CD4-positive, CD25-positive, alpha-beta regulatory T cell (primary cell): ENCODE data around the gene OTOP3. TPM values are rescaled to one million over a fixed set of nuclear protein-coding genes. Genes with fewer than 3 reads are reported as not detected.

Experiments used
- polyA plus RNA-seq, 4 donors: library from polyadenylated mRNA; unstranded; fragments of 300-500 nt; fragmentation: Illumina TruSeq; gene quantifications; one replicate each; pipeline ENCODE4 v1.2.3, GENCODE V29; 2021
- total RNA-seq: library from RNA; stranded (reverse); gene quantifications from one replicate; pipeline ENCODE4 v1.2.3, GENCODE V29; 2022

OTOP3 gene
- total and polyA plus RNA-seq, 5 donors from 2014 or later, result not detected

Other genes with a start within 250 kb of the OTOP3 start
- 0.52 TPM for gene CD300LF, start 223.0 kb upstream of the OTOP3 start, total RNA-seq
- under 1 TPM in 2 of 4 donors, not detected in 2; 0.19 to 0.21 TPM for gene CD300LF, start 223.0 kb upstream of the OTOP3 start, polyA plus RNA-seq
- 85.5 TPM for gene RAB37, start 198.6 kb upstream of the OTOP3 start, total RNA-seq
- 100 to 1,000 TPM in 2 of 4 donors, 10 to 100 TPM in 2; 75.6 to 159 (median 104) TPM for gene RAB37, start 198.6 kb upstream of the OTOP3 start, polyA plus RNA-seq
- gene NHERF1, start 187.3 kb upstream of the OTOP3 start, total RNA-seq, result 177 TPM
- gene NHERF1, start 187.3 kb upstream of the OTOP3 start, polyA plus RNA-seq, result 100 to 1,000 TPM; 373 to 453 (median 405) TPM
- gene NAT9, start 159.6 kb upstream of the OTOP3 start, total RNA-seq, result 35.4 TPM
- 10 to 100 TPM; 16.2 to 22.0 (median 17.7) TPM for gene NAT9, start 159.6 kb upstream of the OTOP3 start, polyA plus RNA-seq
- not detected for gene GRIN2C, start 76.0 kb upstream of the OTOP3 start, total RNA-seq
- gene GRIN2C, start 76.0 kb upstream of the OTOP3 start, polyA plus RNA-seq, result not detected
- gene FDXR, start 62.9 kb upstream of the OTOP3 start, total RNA-seq, result 7.8 TPM
- 10 to 100 TPM in 2 of 4 donors, 1 to 10 TPM in 2; 5.4 to 15.7 (median 10.5) TPM for gene FDXR, start 62.9 kb upstream of the OTOP3 start, polyA plus RNA-seq
- not detected for gene FADS6, start 42.3 kb upstream of the OTOP3 start, total RNA-seq
- gene FADS6, start 42.3 kb upstream of the OTOP3 start, polyA plus RNA-seq, result not detected
- gene USH1G, start 12.6 kb upstream of the OTOP3 start, total RNA-seq, result not detected
- gene USH1G, start 12.6 kb upstream of the OTOP3 start, polyA plus RNA-seq, result not detected
- gene OTOP2, start 11.6 kb upstream of the OTOP3 start, total RNA-seq, result not detected
- not detected for gene OTOP2, start 11.6 kb upstream of the OTOP3 start, polyA plus RNA-seq
- gene HID1, start 36.9 kb downstream of the OTOP3 start, total RNA-seq, result 5.6 TPM
- gene HID1, start 36.9 kb downstream of the OTOP3 start, polyA plus RNA-seq, result 1 to 10 TPM; 1.4 to 2.7 (median 2.4) TPM
- not detected for gene CDR2L, start 51.7 kb downstream of the OTOP3 start, total RNA-seq
- gene CDR2L, start 51.7 kb downstream of the OTOP3 start, polyA plus RNA-seq, result under 1 TPM in 2 of 4 donors, not detected in 2; 0.05 to 0.09 TPM
- 25.7 TPM for gene MRPL58, start 76.8 kb downstream of the OTOP3 start, total RNA-seq
- 10 to 100 TPM; 64.0 to 95.8 (median 74.6) TPM for gene MRPL58, start 76.8 kb downstream of the OTOP3 start, polyA plus RNA-seq
- gene ATP5PD, start 111.1 kb downstream of the OTOP3 start, total RNA-seq, result 139 TPM
- gene ATP5PD, start 111.1 kb downstream of the OTOP3 start, polyA plus RNA-seq, result 100 to 1,000 TPM; 410 to 536 (median 467) TPM
- 23.4 TPM for gene KCTD2, start 111.3 kb downstream of the OTOP3 start, total RNA-seq
- 1 to 10 TPM; 5.8 to 10.0 (median 8.1) TPM for gene KCTD2, start 111.3 kb downstream of the OTOP3 start, polyA plus RNA-seq
- 9.3 TPM for gene SLC16A5, start 152.1 kb downstream of the OTOP3 start, total RNA-seq
- 1 to 10 TPM; 1.3 to 2.6 (median 2.0) TPM for gene SLC16A5, start 152.1 kb downstream of the OTOP3 start, polyA plus RNA-seq
- 12.8 TPM for gene ARMC7, start 174.1 kb downstream of the OTOP3 start, total RNA-seq
- 1 to 10 TPM; 3.1 to 4.6 (median 4.2) TPM for gene ARMC7, start 174.1 kb downstream of the OTOP3 start, polyA plus RNA-seq
- 31.6 TPM for gene NT5C, start 195.8 kb downstream of the OTOP3 start, total RNA-seq
- 10 to 100 TPM; 55.4 to 66.9 (median 57.2) TPM for gene NT5C, start 195.8 kb downstream of the OTOP3 start, polyA plus RNA-seq
- gene JPT1, start 218.6 kb downstream of the OTOP3 start, total RNA-seq, result 70.9 TPM
- gene JPT1, start 218.6 kb downstream of the OTOP3 start, polyA plus RNA-seq, result 100 to 1,000 TPM; 143 to 231 (median 192) TPM
- 318 TPM for gene SUMO2, start 247.1 kb downstream of the OTOP3 start, total RNA-seq
- 100 to 1,000 TPM; 416 to 660 (median 495) TPM for gene SUMO2, start 247.1 kb downstream of the OTOP3 start, polyA plus RNA-seq